ENCODE results near the gene SGO1. TPM values are rescaled to one million over a fixed set of nuclear protein-coding genes. Genes with fewer than 3 reads are reported as not detected.

Gene SGO1
- total RNA-seq, 2 experiments from 2014 or later, result 25.6 to 26.5 TPM

DNA sequence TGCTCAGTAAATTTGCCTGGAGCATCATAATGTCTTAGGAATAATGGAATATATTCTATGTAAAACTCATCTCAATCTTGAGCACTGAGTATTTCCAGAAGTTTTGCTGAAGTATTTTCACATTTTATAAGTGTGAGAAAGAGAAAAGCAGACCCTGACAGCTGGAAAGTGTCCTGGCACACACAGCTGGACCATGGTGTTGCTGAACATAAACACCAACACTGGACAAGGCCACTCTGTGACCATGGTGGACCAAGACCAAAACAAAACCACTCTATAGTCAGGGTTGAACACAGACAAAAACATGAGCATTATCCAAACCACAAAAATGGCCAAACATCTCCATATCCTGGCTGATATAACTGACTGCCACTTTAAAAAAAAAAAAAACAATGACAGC, 15.1 kb upstream of the SGO1 start:
- TF ChIP-seq, protein P1, sequence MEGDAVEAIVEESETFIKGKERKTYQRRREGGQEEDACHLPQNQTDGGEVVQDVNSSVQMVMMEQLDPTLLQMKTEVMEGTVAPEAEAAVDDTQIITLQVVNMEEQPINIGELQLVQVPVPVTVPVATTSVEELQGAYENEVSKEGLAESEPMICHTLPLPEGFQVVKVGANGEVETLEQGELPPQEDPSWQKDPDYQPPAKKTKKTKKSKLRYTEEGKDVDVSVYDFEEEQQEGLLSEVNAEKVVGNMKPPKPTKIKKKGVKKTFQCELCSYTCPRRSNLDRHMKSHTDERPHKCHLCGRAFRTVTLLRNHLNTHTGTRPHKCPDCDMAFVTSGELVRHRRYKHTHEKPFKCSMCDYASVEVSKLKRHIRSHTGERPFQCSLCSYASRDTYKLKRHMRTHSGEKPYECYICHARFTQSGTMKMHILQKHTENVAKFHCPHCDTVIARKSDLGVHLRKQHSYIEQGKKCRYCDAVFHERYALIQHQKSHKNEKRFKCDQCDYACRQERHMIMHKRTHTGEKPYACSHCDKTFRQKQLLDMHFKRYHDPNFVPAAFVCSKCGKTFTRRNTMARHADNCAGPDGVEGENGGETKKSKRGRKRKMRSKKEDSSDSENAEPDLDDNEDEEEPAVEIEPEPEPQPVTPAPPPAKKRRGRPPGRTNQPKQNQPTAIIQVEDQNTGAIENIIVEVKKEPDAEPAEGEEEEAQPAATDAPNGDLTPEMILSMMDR (IDR thresholded peaks at IDR 0.05), result no peak
- Mint-ChIP-seq H3K4me1 (ENCODE audit: low read depth) (peaks cover 3% of the 10 kb centered on the region), H3K9me3 (peaks cover 3% of the 10 kb centered on the region), H3K36me3 (ENCODE audit: low read depth) (no peaks in the 10 kb centered on the region), H3K27ac (no peak overlapping the region), H3K4me3 (no peak overlapping the region), H3K27me3 (no peaks in the 10 kb centered on the region)
- ATAC-seq (no peak), DNase-seq (no peak)
- CTCF ChIA-PET, result no interaction called here
- intact Hi-C loops (cut with micrococcal nuclease), result no loop called here
- POLR2A ChIA-PET, result interaction anchor here (1.0 kb wide), 1 partner anchor 243 kb away, joined by 3 read pairs; no protein-coding TSS in a partner anchor

DNA sequence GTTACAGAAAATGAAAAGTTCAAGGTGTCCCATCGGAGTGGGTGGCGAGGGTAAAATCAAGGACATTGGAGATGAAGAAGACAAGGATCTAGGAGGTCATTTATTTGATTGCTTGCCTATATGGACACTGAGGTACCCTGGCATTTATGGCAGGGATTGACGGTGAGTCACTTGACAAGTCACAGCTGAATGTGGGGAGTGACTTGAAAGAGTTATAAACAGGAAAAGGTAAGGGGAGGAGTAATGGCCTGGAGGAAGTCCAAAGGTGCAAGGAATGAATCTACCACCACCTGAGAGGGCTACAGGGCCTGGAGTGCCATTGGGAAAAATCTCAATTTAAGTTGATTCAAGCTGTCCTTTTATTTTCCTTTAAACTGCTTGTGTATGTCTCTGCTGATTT, 11.8 kb upstream of the SGO1 start:
- no peaks in the 10 kb centered on the region for H3K27me3 Mint-ChIP-seq
- no peak for ATAC-seq
- TF ChIP-seq, protein P1 (IDR thresholded peaks at IDR 0.05), result no peak
- POLR2A ChIA-PET, result no interaction called here
- CTCF ChIA-PET, result no interaction called here
- H3K27ac Mint-ChIP-seq, result no peak overlapping the region
- intact Hi-C loops (cut with micrococcal nuclease), result no loop called here
- H3K36me3 Mint-ChIP-seq (ENCODE audit: low read depth), result no peaks in the 10 kb centered on the region
- H3K4me1 Mint-ChIP-seq (ENCODE audit: low read depth), result peaks cover 3% of the 10 kb centered on the region
- H3K9me3 Mint-ChIP-seq, result no peaks in the 10 kb centered on the region
- no peak overlapping the region for H3K4me3 Mint-ChIP-seq
- no peak for DNase-seq

DNA sequence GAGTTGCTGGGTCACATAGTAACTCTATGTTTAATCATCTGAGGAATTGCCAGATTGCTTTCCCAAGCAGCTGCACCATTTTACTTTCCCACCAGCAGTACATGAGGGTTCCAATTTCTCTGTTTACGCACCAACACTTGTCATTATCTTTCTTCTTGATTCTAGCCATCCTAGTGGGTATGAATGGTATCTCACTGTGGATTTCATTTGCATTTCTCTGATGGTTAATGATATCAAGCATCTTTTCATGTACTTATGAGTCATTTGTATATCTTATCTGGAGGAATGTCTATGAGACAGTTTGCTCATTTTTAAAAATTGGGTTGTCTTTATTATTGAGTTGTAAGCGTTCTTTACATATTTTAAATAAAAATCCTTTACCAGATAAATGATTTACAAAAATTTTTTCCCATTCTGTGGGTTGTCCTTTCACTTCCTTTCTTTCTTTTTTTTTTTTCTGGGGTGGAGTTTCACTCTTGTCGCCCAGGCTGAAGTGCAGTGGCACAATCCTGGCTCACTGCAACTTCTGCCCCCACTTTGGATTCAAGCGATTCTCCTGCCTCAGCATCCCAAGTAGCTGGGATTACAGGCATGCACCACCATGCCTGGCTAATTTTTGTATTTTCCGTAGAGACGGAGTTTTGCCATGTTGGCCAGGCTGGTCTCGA, 8.9 kb upstream of the SGO1 start:
- Mint-ChIP-seq H3K36me3 (ENCODE audit: low read depth) (no peaks in the 10 kb centered on the region), H3K4me3 (no peak overlapping the region), H3K27ac (no peak overlapping the region), H3K4me1 (ENCODE audit: low read depth) (peaks cover 3% of the 10 kb centered on the region), H3K9me3 (no peaks in the 10 kb centered on the region), H3K27me3 (no peaks in the 10 kb centered on the region)
- TF ChIP-seq, protein P1 (IDR thresholded peaks at IDR 0.05), result no peak
- ATAC-seq (peak; percentile 58), DNase-seq (no peak)
- intact Hi-C loops (cut with micrococcal nuclease), result no loop called here
- ChIA-PET POLR2A (no interaction called here), CTCF (no interaction called here)

- POLR2A ChIA-PET, result no interaction called here
- Mint-ChIP-seq H3K4me3 (no peak overlapping the region), H3K4me1 (ENCODE audit: low read depth) (no peaks in the 10 kb centered on the region), H3K27me3 (no peaks in the 10 kb centered on the region), H3K27ac (no peak overlapping the region), H3K9me3 (no peaks in the 10 kb centered on the region), H3K36me3 (ENCODE audit: low read depth) (no peaks in the 10 kb centered on the region)
- DNase-seq (no peak), ATAC-seq (no peak)
- CTCF ChIA-PET, result no interaction called here
- TF ChIP-seq, protein P1 (IDR thresholded peaks at IDR 0.05), result no peak
- intact Hi-C loops (cut with micrococcal nuclease), result no loop called here
These were observed 5.0 kb upstream of the SGO1 start for GRCh38 chr3:20190991-20191390.

GRCh38 chr3:20186600-20187004, 596 bp upstream of the SGO1 start:
- POLR2A ChIA-PET, result interaction anchor here (1.2 to 2.0 kb wide), 4 partner anchors 26 to 255 kb away, joined by 3 to 11 read pairs (median 3); partner anchors contain the start of gene KAT2B
- CTCF ChIA-PET, result interaction anchor here (1.1 to 1.9 kb wide), 2 partner anchors 145 to 300 kb away, joined by 4 to 6 read pairs; no protein-coding TSS in a partner anchor
- H3K9me3 Mint-ChIP-seq, result no peaks in the 10 kb centered on the region
- intact Hi-C loops (cut with micrococcal nuclease), result loop anchor here (5.0 kb wide), 2 partner anchors 144 to 239 kb away; partner anchors contain the start of genes KAT2B and RAB5A
- H3K36me3 Mint-ChIP-seq (ENCODE audit: low read depth), result peaks cover 15% of the 10 kb centered on the region
- TF ChIP-seq, protein P1 (IDR thresholded peaks at IDR 0.05), result no peak
- DNase-seq (no peak), ATAC-seq (peak; percentile 1)
- peaks cover 5% of the 10 kb centered on the region for H3K4me1 Mint-ChIP-seq (ENCODE audit: low read depth)
- H3K4me3 Mint-ChIP-seq, result no peak overlapping the region
- H3K27me3 Mint-ChIP-seq, result no peaks in the 10 kb centered on the region
- H3K27ac Mint-ChIP-seq, result no peak overlapping the region

Data from activated CD8-positive, alpha-beta T cell treated with anti-CD3 and anti-CD28 coated beads for 36 hours (primary cell).